Thyroid gland (tissue), 4 donors: ENCODE results near the gene MAGEA12.
"Not testable (repeated sequence)": the region's sequence is repeated elsewhere in the genome, so short reads cannot be mapped to it uniquely, and the experiment has no call there.

Experiments used
- POLR2A ChIP-seq, 2 donors: fragments of 450-650 bp; IDR thresholded peaks; one replicate each; pipeline ENCODE4 v1.6.1; 2017; ENCODE audit warnings: antibody characterized with exemption in 2 of 2, mild to moderate bottlenecking in 2 of 2, moderate library complexity in 1 of 2
- TF ChIP-seq, protein P1 (sequence below), 6 experiments: fragments of 200-600 bp in 3 of 6; fragments of 450-650 bp in 3 of 6; sonication (generic) in 3 of 6; IDR thresholded peaks; one replicate each; pipeline ENCODE4 v1.5.1; 2016 to 2019; ENCODE audit warnings: antibody characterized with exemption in 6 of 6, mild to moderate bottlenecking in 2 of 6, inconsistent platforms in 1 of 6, moderate library complexity in 1 of 6

DNA sequence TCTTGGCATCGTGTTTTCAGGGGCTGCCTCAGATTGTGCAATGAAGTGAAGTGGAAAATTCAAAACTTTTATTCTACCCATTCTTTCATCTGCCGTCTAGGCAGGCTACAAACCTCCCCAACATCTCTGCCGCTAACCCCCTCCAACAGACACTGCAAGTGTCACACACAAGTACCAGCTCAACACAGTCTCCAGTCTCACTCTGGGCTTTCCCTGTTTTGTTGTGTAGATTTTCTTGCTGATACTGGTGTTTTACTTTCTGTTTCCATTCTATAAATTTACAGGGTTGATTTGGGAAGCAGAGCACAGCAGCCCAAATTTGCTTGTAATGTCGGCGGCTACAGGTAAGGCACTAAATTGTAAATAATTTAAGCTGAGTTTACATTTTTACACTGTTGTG, 21.3 kb downstream of the MAGEA12 start:
- TF ChIP-seq, protein P1, sequence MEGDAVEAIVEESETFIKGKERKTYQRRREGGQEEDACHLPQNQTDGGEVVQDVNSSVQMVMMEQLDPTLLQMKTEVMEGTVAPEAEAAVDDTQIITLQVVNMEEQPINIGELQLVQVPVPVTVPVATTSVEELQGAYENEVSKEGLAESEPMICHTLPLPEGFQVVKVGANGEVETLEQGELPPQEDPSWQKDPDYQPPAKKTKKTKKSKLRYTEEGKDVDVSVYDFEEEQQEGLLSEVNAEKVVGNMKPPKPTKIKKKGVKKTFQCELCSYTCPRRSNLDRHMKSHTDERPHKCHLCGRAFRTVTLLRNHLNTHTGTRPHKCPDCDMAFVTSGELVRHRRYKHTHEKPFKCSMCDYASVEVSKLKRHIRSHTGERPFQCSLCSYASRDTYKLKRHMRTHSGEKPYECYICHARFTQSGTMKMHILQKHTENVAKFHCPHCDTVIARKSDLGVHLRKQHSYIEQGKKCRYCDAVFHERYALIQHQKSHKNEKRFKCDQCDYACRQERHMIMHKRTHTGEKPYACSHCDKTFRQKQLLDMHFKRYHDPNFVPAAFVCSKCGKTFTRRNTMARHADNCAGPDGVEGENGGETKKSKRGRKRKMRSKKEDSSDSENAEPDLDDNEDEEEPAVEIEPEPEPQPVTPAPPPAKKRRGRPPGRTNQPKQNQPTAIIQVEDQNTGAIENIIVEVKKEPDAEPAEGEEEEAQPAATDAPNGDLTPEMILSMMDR (IDR thresholded peaks at IDR 0.05): not testable (repeated sequence)
- not testable (repeated sequence) for TF ChIP-seq POLR2A (IDR thresholded peaks at IDR 0.05)
